Glutamatergic neuron (in vitro differentiated cells): ENCODE measurements around the gene TLR1. TPM values are rescaled to one million over a fixed set of nuclear protein-coding genes. Genes with fewer than 3 reads are reported as not detected.
"Not testable (repeated sequence)": the region's sequence is repeated elsewhere in the genome, so short reads cannot be mapped to it uniquely, and the experiment has no call there.

Experiments used
- DNase-seq: peaks from one replicate; pipeline ENCODE4 v3.0.0; 2022
- H3K27ac Mint-ChIP-seq: one replicate; pipeline ENCODE4 v1.8.0; 2020; ENCODE audit warnings: mild to moderate bottlenecking, mixed read lengths, inconsistent platforms; ENCODE audit not compliant: unreplicated experiment
- H3K27me3 Mint-ChIP-seq: one replicate; pipeline ENCODE4 v1.8.0; 2020; ENCODE audit warnings: mild to moderate bottlenecking, moderate library complexity, mixed read lengths, inconsistent platforms; ENCODE audit not compliant: unreplicated experiment
- H3K36me3 Mint-ChIP-seq: one replicate; pipeline ENCODE4 v1.8.0; 2020; ENCODE audit warnings: mild to moderate bottlenecking, mixed read lengths, inconsistent platforms; ENCODE audit not compliant: unreplicated experiment
- H3K4me1 Mint-ChIP-seq: one replicate; pipeline ENCODE4 v1.8.0; 2020; ENCODE audit warnings: mild to moderate bottlenecking, low read depth, mixed read lengths, inconsistent platforms; ENCODE audit not compliant: unreplicated experiment
- H3K4me3 Mint-ChIP-seq: one replicate; pipeline ENCODE4 v1.8.0; 2020; ENCODE audit warnings: mild to moderate bottlenecking, mixed read lengths, inconsistent platforms; ENCODE audit not compliant: unreplicated experiment
- H3K9me3 Mint-ChIP-seq: one replicate; pipeline ENCODE4 v1.8.0; 2020; ENCODE audit warnings: mild to moderate bottlenecking, moderate library complexity, mixed read lengths, inconsistent platforms; ENCODE audit not compliant: unreplicated experiment
- total RNA-seq: library from RNA; stranded (reverse); fragmentation: NEBNext Ultra II Directional; extraction: Animal tissue kit (Norgen Biotek cat#: 25700); gene quantifications from one replicate; pipeline ENCODE4 v1.2.1, GENCODE V29; 2021; ENCODE audit not compliant: unreplicated experiment
- TF ChIP-seq, protein P1 (sequence below): fragments of 200-600 bp; sonication (generic); IDR thresholded peaks from one replicate; pipeline ENCODE4 v1.5.0; 2021; ENCODE audit not compliant: partially characterized antibody, unreplicated experiment

Gene TLR1
- total RNA-seq, 1 donor from 2014 or later: not detected

DNA sequence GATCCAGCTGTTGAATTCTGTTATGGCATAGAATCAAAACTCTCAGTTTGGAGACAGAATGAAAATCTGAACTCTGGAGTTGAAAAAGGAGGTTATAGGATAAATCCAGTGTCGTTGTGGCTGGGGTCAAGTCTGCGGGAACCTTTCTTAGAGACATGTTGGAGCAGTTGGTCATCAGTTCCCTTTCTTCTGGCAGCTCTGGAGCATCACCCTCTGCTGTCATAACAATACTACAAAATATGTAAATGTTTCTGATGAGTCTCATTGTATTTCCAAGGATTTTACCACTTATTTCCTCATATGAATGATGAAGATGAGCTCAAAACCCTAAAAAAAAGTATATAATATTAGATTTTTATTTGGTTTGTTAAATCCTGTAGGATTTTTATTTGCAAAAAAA lies 29.3 kb downstream of the TLR1 start:
- Mint-ChIP-seq H3K4me3 (no peak overlapping the region), H3K9me3 (no peaks in the 10 kb centered on the region), H3K4me1 (no peaks in the 10 kb centered on the region), H3K36me3 (no peaks in the 10 kb centered on the region), H3K27me3 (no peaks in the 10 kb centered on the region), H3K27ac (no peak overlapping the region)
- DNase-seq: no peak
- TF ChIP-seq, protein P1, sequence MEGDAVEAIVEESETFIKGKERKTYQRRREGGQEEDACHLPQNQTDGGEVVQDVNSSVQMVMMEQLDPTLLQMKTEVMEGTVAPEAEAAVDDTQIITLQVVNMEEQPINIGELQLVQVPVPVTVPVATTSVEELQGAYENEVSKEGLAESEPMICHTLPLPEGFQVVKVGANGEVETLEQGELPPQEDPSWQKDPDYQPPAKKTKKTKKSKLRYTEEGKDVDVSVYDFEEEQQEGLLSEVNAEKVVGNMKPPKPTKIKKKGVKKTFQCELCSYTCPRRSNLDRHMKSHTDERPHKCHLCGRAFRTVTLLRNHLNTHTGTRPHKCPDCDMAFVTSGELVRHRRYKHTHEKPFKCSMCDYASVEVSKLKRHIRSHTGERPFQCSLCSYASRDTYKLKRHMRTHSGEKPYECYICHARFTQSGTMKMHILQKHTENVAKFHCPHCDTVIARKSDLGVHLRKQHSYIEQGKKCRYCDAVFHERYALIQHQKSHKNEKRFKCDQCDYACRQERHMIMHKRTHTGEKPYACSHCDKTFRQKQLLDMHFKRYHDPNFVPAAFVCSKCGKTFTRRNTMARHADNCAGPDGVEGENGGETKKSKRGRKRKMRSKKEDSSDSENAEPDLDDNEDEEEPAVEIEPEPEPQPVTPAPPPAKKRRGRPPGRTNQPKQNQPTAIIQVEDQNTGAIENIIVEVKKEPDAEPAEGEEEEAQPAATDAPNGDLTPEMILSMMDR: no peak

DNA sequence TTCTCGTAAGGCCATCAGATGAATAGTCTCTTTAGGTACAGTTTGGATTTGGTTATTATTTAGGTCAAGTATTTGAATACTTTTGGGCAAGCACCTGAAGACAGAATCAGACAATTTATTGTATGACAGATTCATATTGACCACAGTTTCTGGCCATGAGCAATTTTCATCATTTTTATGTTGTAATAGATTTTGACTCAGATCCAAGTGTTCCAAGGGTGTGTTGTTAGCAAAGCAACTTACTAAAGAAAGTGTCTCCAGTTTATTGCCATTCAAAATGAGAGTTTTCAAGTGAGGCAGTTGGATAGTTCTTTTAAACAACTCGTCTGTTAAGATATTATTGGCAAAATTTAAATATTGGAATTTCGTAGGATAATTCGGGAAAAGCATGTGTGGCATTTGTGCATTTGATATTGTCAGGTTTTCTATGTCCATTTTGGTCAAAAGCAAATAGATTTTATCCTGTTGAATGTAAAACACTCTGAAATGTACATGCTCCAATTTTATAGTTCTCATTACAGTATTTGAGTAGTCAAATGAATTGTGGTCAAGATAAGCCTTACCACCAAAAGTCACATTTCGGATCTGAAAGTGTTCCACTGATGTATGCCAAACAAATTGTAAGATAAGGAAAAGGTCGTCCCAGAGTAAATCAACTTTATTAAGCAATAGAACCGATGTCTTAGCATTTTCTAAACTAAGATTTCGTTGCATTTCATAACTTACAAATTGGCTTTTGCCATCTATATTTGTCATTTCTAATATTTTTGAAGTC lies 30.2 kb downstream of the TLR1 start:
- H3K27ac Mint-ChIP-seq: no peak overlapping the region
- DNase-seq: no peak
- H3K27me3 Mint-ChIP-seq: no peaks in the 10 kb centered on the region
- H3K4me1 Mint-ChIP-seq: no peaks in the 10 kb centered on the region
- no peaks in the 10 kb centered on the region for H3K36me3 Mint-ChIP-seq
- H3K9me3 Mint-ChIP-seq: no peaks in the 10 kb centered on the region
- H3K4me3 Mint-ChIP-seq: no peak overlapping the region
- TF ChIP-seq, protein P1: no peak

GRCh38 chr4:38770281-38770680 lies 34.3 kb downstream of the TLR1 start:
- not testable (repeated sequence) for H3K4me3 Mint-ChIP-seq

GRCh38 chr4:38769857-38770256 lies 34.7 kb downstream of the TLR1 start:
- Mint-ChIP-seq H3K27me3 (no peaks in the 10 kb centered on the region), H3K9me3 (peaks cover 2% of the 10 kb centered on the region), H3K4me3 (no peak overlapping the region), H3K4me1 (no peaks in the 10 kb centered on the region), H3K36me3 (peaks cover 4% of the 10 kb centered on the region), H3K27ac (no peak overlapping the region)
- no peak for DNase-seq
- TF ChIP-seq, protein P1: no peak

More at GRCh38 chr4:38770281-38770680, 34.3 kb downstream of the TLR1 start:
- DNase-seq, H3K27ac Mint-ChIP-seq, H3K9me3 Mint-ChIP-seq, H3K27me3 Mint-ChIP-seq, H3K4me1 Mint-ChIP-seq, H3K36me3 Mint-ChIP-seq: not testable (repeated sequence)

DNA sequence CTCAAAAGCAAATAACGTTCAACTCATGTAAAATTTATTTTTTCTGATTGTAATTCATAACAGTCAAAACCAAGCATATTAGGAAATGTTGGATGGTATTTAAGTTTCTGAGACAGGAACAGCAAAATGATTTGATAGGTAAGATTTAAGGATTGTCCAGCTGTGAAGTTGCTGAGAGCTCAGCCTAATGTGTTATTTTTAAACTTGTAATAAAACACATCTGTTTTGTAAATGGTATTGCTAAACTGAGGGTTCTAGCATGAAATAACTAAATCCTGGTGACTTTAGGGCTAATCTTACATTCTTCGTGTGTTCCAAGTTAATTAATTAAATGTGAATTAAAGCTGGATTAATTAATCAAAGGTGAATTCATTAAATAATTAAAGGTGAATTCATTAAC lies 35.1 kb downstream of the TLR1 start:
- Mint-ChIP-seq H3K9me3 (peaks cover 2% of the 10 kb centered on the region), H3K4me3 (no peak overlapping the region), H3K27ac (no peak overlapping the region), H3K4me1 (no peaks in the 10 kb centered on the region), H3K36me3 (peaks cover 4% of the 10 kb centered on the region), H3K27me3 (no peaks in the 10 kb centered on the region)
- TF ChIP-seq, protein P1: no peak
- no peak for DNase-seq
